OCI-LY1 (cell line): ENCODE data around the gene FAF1.

Source experiments
- H2AFZ ChIP-seq: fragments of 200-600 bp; sonication (generic), shearing (Covaris generic); 2 replicates; pipeline ENCODE4 v1.6.0; 2014; ENCODE audit warnings: antibody characterized with exemption, mild to moderate bottlenecking, low read length
- H3F3A ChIP-seq: fragments of 200-600 bp; sonication (generic), shearing (Covaris generic); 2 replicates; pipeline ENCODE4 v1.6.0; 2014; ENCODE audit warnings: mild to moderate bottlenecking, antibody characterized with exemption, low read length, moderate library complexity; ENCODE audit not compliant: insufficient read depth
- H3K27ac ChIP-seq: fragments of 200-600 bp; sonication (generic); 2 replicates; pipeline ENCODE4 v1.5.1; 2014; ENCODE audit warnings: low read length, mixed run types, mild to moderate bottlenecking, low read depth; ENCODE audit not compliant: poor library complexity, severe bottlenecking
- H3K27me3 ChIP-seq: fragments of 200-600 bp; sonication (generic); 2 replicates; pipeline ENCODE4 v1.6.0; 2014; ENCODE audit warnings: antibody characterized with exemption, mild to moderate bottlenecking, low read length, moderate library complexity; ENCODE audit not compliant: insufficient read depth
- H3K36me3 ChIP-seq: fragments of 200-600 bp; sonication (generic); 2 replicates; pipeline ENCODE4 v1.6.1; 2014; ENCODE audit warnings: mild to moderate bottlenecking, antibody characterized with exemption, low read length, moderate library complexity, mixed read lengths; ENCODE audit not compliant: insufficient read depth
- H3K4me1 ChIP-seq: fragments of 200-600 bp; sonication (generic); 2 replicates; pipeline ENCODE4 v1.5.1; 2014; ENCODE audit warnings: mild to moderate bottlenecking, low read length, moderate library complexity; ENCODE audit not compliant: insufficient read depth, severe bottlenecking
- H3K4me2 ChIP-seq: fragments of 200-600 bp; sonication (generic), shearing (Covaris generic); 2 replicates; pipeline ENCODE4 v1.6.1; 2014; ENCODE audit warnings: low read length
- H3K4me3 ChIP-seq: fragments of 200-600 bp; sonication (generic); 2 replicates; pipeline ENCODE4 v1.5.1; 2014; ENCODE audit warnings: low read length, low read depth, mild to moderate bottlenecking, mixed read lengths; ENCODE audit not compliant: poor library complexity, severe bottlenecking
- H3K79me2 ChIP-seq: fragments of 200-600 bp; shearing (Covaris generic); 2 replicates; pipeline ENCODE4 v1.6.1; 2016; ENCODE audit warnings: mixed run types, low read length, mixed read lengths; ENCODE audit not compliant: insufficient read depth
- H3K9ac ChIP-seq: fragments of 200-600 bp; sonication (generic), shearing (Covaris generic); 2 replicates; pipeline ENCODE4 v1.6.1; 2014; ENCODE audit warnings: mild to moderate bottlenecking, low read length, mixed read lengths
- H3K9me2 ChIP-seq: fragments of 200-600 bp; sonication (generic), shearing (Covaris generic); 2 replicates; pipeline ENCODE4 v1.6.1; 2014; ENCODE audit warnings: low read depth, mild to moderate bottlenecking, low read length, mixed read lengths
- H3K9me3 ChIP-seq: fragments of 200-600 bp; shearing (Covaris generic); 2 replicates; pipeline ENCODE4 v1.6.1; 2014; ENCODE audit warnings: low read length, mixed read lengths
- H4K20me1 ChIP-seq: fragments of 200-600 bp; sonication (generic), shearing (Covaris generic); 2 replicates; pipeline ENCODE4 v1.6.0; 2016; ENCODE audit warnings: mild to moderate bottlenecking, low read length; ENCODE audit not compliant: insufficient read depth
- EZH2 ChIP-seq: fragments of 200-600 bp; sonication (generic), shearing (Covaris generic); IDR thresholded peaks from 2 replicates; pipeline ENCODE4 v1.8.0; 2017; ENCODE audit warnings: borderline replicate concordance, mixed run types, mild to moderate bottlenecking, antibody characterized with exemption, low read length, moderate library complexity, mixed read lengths
- TF ChIP-seq, protein P1 (sequence below): fragments of 200-600 bp; sonication (generic), shearing (Covaris generic); IDR thresholded peaks from 2 replicates; pipeline ENCODE4 v1.5.1; 2017; ENCODE audit warnings: mild to moderate bottlenecking, antibody characterized with exemption, low read length, moderate library complexity, mixed read lengths

Gene FAF1

DNA sequence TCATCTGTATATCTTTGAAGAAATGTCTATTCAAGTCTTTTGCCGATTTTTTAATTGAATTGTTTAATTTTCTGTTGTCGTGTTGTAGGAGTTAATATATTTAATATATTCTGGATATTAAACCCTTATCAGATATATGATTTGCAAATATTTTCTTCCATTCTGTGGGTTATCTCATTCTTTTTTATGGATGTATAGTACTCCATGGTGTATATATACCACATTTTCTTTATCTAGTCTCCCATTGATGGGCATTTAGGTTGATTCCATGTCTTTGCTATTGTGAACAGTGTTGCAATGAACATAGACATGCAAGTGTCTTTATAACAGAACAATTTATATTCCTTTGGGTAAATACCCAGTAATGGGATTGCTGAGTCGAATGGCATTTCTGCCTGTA is 436.5 kb downstream of the FAF1 start:
- Histone ChIP-seq H3K27me3 (no peaks in the 10 kb centered on the region), H3K4me3 (no peak overlapping the region), H3K4me2 (no peak overlapping the region), H3F3A (no peaks in the 10 kb centered on the region), H2AFZ (no peak overlapping the region), H3K36me3 (peaks cover 13% of the 10 kb centered on the region), H3K4me1 (no peaks in the 10 kb centered on the region), H3K79me2 (no peaks in the 10 kb centered on the region), H3K9me2 (no peaks in the 10 kb centered on the region), H3K27ac (no peak overlapping the region), H4K20me1 (no peaks in the 10 kb centered on the region), H3K9me3 (no peaks in the 10 kb centered on the region; the same call in 1 of the 2 replicates), H3K9ac (no peak overlapping the region)
- TF ChIP-seq, protein P1, sequence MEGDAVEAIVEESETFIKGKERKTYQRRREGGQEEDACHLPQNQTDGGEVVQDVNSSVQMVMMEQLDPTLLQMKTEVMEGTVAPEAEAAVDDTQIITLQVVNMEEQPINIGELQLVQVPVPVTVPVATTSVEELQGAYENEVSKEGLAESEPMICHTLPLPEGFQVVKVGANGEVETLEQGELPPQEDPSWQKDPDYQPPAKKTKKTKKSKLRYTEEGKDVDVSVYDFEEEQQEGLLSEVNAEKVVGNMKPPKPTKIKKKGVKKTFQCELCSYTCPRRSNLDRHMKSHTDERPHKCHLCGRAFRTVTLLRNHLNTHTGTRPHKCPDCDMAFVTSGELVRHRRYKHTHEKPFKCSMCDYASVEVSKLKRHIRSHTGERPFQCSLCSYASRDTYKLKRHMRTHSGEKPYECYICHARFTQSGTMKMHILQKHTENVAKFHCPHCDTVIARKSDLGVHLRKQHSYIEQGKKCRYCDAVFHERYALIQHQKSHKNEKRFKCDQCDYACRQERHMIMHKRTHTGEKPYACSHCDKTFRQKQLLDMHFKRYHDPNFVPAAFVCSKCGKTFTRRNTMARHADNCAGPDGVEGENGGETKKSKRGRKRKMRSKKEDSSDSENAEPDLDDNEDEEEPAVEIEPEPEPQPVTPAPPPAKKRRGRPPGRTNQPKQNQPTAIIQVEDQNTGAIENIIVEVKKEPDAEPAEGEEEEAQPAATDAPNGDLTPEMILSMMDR: no peak
- TF ChIP-seq EZH2: no peak

DNA sequence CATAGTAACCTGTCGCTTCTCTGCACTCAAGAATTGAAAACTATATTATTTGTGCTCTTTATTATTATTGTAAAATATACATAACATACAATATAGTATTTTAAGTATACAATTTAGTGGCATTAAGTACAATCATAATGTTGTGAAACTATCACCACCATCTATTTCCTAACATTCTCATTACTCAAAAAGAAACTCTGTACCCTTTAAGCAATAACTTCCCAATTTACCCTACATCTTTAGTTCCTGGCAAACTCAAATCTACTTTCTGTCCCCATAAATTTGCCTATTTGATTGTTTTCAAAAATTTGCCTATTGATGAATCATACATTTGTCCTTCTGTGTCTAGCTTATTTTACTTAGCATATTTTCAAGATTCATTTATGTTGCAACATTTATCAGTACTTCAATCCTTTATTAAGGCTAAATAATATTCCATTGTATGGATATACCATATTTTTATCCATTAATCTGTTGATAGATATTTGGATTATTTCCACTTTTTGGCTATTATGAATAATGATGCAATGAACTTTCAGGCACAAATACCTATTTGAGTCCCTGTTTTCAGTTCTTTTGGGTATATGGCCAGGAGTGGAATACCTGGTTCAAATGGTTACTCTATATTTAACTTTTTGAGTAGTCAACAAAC is 437.2 kb downstream of the FAF1 start:
- Histone ChIP-seq H3K36me3 (peaks cover 13% of the 10 kb centered on the region), H3K27me3 (no peaks in the 10 kb centered on the region), H3K79me2 (no peaks in the 10 kb centered on the region), H3K4me2 (no peak overlapping the region), H3F3A (no peaks in the 10 kb centered on the region), H2AFZ (no peak overlapping the region), H3K9ac (no peak overlapping the region), H3K9me2 (no peaks in the 10 kb centered on the region), H3K9me3 (no peaks in the 10 kb centered on the region; the same call in 1 of the 2 replicates), H3K27ac (no peak overlapping the region), H3K4me1 (no peaks in the 10 kb centered on the region), H4K20me1 (no peaks in the 10 kb centered on the region), H3K4me3 (no peak overlapping the region)
- TF ChIP-seq, protein P1: no peak
- no peak for TF ChIP-seq EZH2

DNA sequence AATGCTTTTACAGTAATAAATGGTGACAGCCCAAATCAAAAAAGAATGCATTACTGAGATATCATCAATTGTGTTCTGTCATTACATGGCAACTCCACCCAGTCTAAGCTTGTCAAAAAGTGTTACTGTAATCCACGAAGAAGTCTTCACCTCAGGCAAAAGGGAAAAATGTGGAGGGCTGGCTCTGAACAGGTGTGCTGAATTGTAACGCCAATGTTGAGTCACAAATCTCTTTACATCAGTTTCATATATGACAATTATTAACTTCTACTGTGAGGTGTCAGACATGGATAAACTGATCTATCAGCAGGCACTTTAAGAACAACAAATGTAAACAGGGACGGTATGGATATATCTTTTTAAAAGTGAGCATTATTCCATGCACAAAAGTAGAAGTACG is 438.4 kb downstream of the FAF1 start:
- Histone ChIP-seq H3K79me2 (no peaks in the 10 kb centered on the region), H3K27ac (no peak overlapping the region), H3K9ac (no peak overlapping the region), H3K27me3 (no peaks in the 10 kb centered on the region), H3K9me3 (no peaks in the 10 kb centered on the region; the same call in 1 of the 2 replicates), H3K4me2 (no peak overlapping the region), H3K4me1 (no peaks in the 10 kb centered on the region), H3K9me2 (no peaks in the 10 kb centered on the region), H4K20me1 (no peaks in the 10 kb centered on the region), H3K36me3 (peaks cover 13% of the 10 kb centered on the region), H3K4me3 (no peak overlapping the region), H3F3A (no peaks in the 10 kb centered on the region), H2AFZ (no peak overlapping the region)
- TF ChIP-seq, protein P1: no peak
